ENCODE results near the gene NDC1. TPM values are rescaled to one million over a fixed set of nuclear protein-coding genes. Genes with fewer than 3 reads are reported as not detected.

NDC1 gene
- polyA plus RNA-seq, 1 donor (not counting 4 experiments of a cell fraction or from before 2014, with no cell fraction given) = 36.1 TPM

DNA sequence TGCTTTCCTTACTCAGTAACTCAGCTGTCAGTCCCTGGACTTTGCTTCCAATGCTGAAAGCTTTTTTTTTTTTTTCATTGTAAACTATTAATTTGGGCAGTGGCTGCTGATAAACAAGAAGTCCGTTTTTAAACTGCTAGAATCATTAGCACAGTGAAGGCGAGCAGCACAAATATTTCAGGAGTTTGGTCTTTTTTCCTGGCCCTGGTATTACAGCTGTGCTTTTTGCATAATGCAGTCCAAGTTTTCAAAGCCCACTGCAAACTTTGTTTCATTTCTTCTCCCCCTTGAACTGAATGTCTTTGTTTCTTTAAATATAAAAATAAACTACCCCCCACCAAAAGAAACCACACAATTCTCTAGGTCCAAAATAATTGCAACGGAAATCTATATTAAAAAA lies 105.7 kb downstream of the NDC1 start:
- DNase-seq (ENCODE audit: low read depth, low spot score) = no peak
- Histone ChIP-seq H3K9me1 (ENCODE audit: control insufficient read depth, extremely low read depth, insufficient read depth, low read length) (no peaks in the 10 kb centered on the region), H3K4me3 (ENCODE audit: control insufficient read depth in 2 of 3, extremely low read depth in 1 of 3, insufficient read depth in 2 of 3, low read depth in 1 of 3, low read length in 3 of 3) (no peak overlapping the region), H3K4me2 (ENCODE audit: control insufficient read depth, extremely low read depth, insufficient read depth, low read depth, low read length) (no peak overlapping the region), H2AFZ (ENCODE audit: control insufficient read depth, low read length) (no peak overlapping the region), H3K9me3 (ENCODE audit: control insufficient read depth, low read depth, low read length) (no peaks in the 10 kb centered on the region), H3K27me3 (ENCODE audit: control insufficient read depth, extremely low read depth, insufficient read depth, low read length) (peaks cover 39% of the 10 kb centered on the region), H3K4me1 (ENCODE audit: control insufficient read depth, extremely low read depth, insufficient read depth, low read length) (no peaks in the 10 kb centered on the region), H3K9ac (ENCODE audit: control insufficient read depth, extremely low read depth, insufficient read depth, low read length) (no peak overlapping the region), H3K27ac (ENCODE audit: control insufficient read depth, insufficient read depth, low read length) (no peak overlapping the region), H3K36me3 (ENCODE audit: control insufficient read depth in 2 of 2, extremely low read depth in 1 of 2, insufficient read depth in 2 of 2, low read length in 2 of 2) (no peaks in the 10 kb centered on the region), H4K20me1 (ENCODE audit: control insufficient read depth, extremely low read depth, insufficient read depth, low read length) (no peaks in the 10 kb centered on the region), H3K79me2 (ENCODE audit: control insufficient read depth, insufficient read depth, low read length) (no peaks in the 10 kb centered on the region)
- no peak for TF ChIP-seq EZH2 (IDR thresholded peaks at IDR 0.05; ENCODE audit: low read length)
- TF ChIP-seq, protein P1, sequence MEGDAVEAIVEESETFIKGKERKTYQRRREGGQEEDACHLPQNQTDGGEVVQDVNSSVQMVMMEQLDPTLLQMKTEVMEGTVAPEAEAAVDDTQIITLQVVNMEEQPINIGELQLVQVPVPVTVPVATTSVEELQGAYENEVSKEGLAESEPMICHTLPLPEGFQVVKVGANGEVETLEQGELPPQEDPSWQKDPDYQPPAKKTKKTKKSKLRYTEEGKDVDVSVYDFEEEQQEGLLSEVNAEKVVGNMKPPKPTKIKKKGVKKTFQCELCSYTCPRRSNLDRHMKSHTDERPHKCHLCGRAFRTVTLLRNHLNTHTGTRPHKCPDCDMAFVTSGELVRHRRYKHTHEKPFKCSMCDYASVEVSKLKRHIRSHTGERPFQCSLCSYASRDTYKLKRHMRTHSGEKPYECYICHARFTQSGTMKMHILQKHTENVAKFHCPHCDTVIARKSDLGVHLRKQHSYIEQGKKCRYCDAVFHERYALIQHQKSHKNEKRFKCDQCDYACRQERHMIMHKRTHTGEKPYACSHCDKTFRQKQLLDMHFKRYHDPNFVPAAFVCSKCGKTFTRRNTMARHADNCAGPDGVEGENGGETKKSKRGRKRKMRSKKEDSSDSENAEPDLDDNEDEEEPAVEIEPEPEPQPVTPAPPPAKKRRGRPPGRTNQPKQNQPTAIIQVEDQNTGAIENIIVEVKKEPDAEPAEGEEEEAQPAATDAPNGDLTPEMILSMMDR (optimal IDR thresholded peaks at IDR 0.05 in 1 of 3, IDR thresholded peaks at IDR 0.05 in 1 of 3, conservative IDR thresholded peaks at IDR 0.05 in 1 of 3; ENCODE audit: extremely low read depth in 1 of 3, insufficient read depth in 2 of 3, low read length in 3 of 3) = no peak
- no peak for FAIRE-seq
- dilution Hi-C loops (cut with MboI; ENCODE audit: extremely low pct_ligation_motif_present, low sequenced_read_pairs) = no loop called here

DNA sequence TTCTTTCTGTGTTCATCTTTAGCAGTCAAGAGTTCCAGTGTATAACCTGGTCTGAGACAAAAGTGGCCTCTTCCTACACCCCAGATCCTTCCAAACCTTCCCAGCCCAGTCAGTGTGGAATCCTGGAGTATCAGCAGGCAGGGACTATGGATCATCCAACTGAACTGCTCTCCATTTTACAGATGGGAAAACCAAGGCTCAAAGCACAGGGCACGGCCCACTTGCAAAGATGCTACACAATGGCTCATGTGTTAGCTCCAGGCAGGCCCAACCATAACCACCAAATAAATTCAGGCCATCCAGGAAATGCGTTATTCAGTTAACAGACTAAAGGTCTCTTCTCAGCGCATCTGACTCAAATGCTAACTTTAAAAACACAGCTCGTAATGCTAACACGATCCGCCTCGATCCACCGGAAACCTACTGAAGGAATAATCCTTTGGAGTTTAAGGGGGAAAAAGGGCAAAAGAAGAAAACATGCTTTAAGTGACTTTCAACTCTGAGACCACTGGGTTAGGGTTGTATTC lies 106.3 kb downstream of the NDC1 start:
- H2AFZ ChIP-seq (ENCODE audit: control insufficient read depth, low read length) = no peak overlapping the region
- H3K79me2 ChIP-seq (ENCODE audit: control insufficient read depth, insufficient read depth, low read length) = no peaks in the 10 kb centered on the region
- H3K27ac ChIP-seq (ENCODE audit: control insufficient read depth, insufficient read depth, low read length) = no peak overlapping the region
- peaks cover 33% of the 10 kb centered on the region for H3K27me3 ChIP-seq (ENCODE audit: control insufficient read depth, extremely low read depth, insufficient read depth, low read length)
- H3K9ac ChIP-seq (ENCODE audit: control insufficient read depth, extremely low read depth, insufficient read depth, low read length) = no peak overlapping the region
- no peaks in the 10 kb centered on the region for H4K20me1 ChIP-seq (ENCODE audit: control insufficient read depth, extremely low read depth, insufficient read depth, low read length)
- DNase-seq (ENCODE audit: low read depth, low spot score) = no peak
- H3K36me3 ChIP-seq (ENCODE audit: control insufficient read depth in 2 of 2, extremely low read depth in 1 of 2, insufficient read depth in 2 of 2, low read length in 2 of 2) = no peaks in the 10 kb centered on the region
- H3K9me1 ChIP-seq (ENCODE audit: control insufficient read depth, extremely low read depth, insufficient read depth, low read length) = no peaks in the 10 kb centered on the region
- no peaks in the 10 kb centered on the region for H3K9me3 ChIP-seq (ENCODE audit: control insufficient read depth, low read depth, low read length)
- no peak overlapping the region for H3K4me3 ChIP-seq (ENCODE audit: control insufficient read depth in 2 of 3, extremely low read depth in 1 of 3, insufficient read depth in 2 of 3, low read depth in 1 of 3, low read length in 3 of 3)
- TF ChIP-seq, protein P1 (optimal IDR thresholded peaks at IDR 0.05 in 1 of 3, IDR thresholded peaks at IDR 0.05 in 1 of 3, conservative IDR thresholded peaks at IDR 0.05 in 1 of 3; ENCODE audit: extremely low read depth in 1 of 3, insufficient read depth in 2 of 3, low read length in 3 of 3) = no peak
- no peak for TF ChIP-seq EZH2 (IDR thresholded peaks at IDR 0.05; ENCODE audit: low read length)
- dilution Hi-C loops (cut with MboI; ENCODE audit: extremely low pct_ligation_motif_present, low sequenced_read_pairs) = no loop called here
- no peak for FAIRE-seq
- no peak overlapping the region for H3K4me2 ChIP-seq (ENCODE audit: control insufficient read depth, extremely low read depth, insufficient read depth, low read depth, low read length)
- H3K4me1 ChIP-seq (ENCODE audit: control insufficient read depth, extremely low read depth, insufficient read depth, low read length) = no peaks in the 10 kb centered on the region
